ENCODE data around the gene NSG1.
"Not testable (repeated sequence)": the region's sequence is repeated elsewhere in the genome, so short reads cannot be mapped to it uniquely, and the experiment has no call there.

NSG1 gene

GRCh38 chr4:4386736-4387392, at the start of gene NSG1:
TSS of gene NSG1 (plus strand) at chr4:4387102. CDS start at chr4:4387630, 528 bp downstream.
- no peak for DNase-seq

- DNase-seq = no peak
Measured at GRCh38 chr4:4338210-4339001, 48.5 kb upstream of the NSG1 start.

- DNase-seq = no peak
Measured at GRCh38 chr4:4339504-4340085, 47.3 kb upstream of the NSG1 start.

GRCh38 chr4:4341861-4342650, 44.8 kb upstream of the NSG1 start:
- DNase-seq = no peak

GRCh38 chr4:4343038-4343437, 43.9 kb upstream of the NSG1 start:
- DNase-seq = no peak

- no peak for DNase-seq
Measured at GRCh38 chr4:4344915-4345527, 41.9 kb upstream of the NSG1 start.

GRCh38 chr4:4347585-4347984, 39.3 kb upstream of the NSG1 start:
- DNase-seq = no peak

GRCh38 chr4:4348585-4348984, 38.3 kb upstream of the NSG1 start:
- DNase-seq = not testable (repeated sequence)

- DNase-seq = no peak
Measured at GRCh38 chr4:4349867-4350266, 37.0 kb upstream of the NSG1 start.

- DNase-seq = no peak
Measured at GRCh38 chr4:4350909-4351308, 36.0 kb upstream of the NSG1 start.

- no peak for DNase-seq
Measured at GRCh38 chr4:4355302-4355701, 31.6 kb upstream of the NSG1 start.

GRCh38 chr4:4356106-4357041, 30.5 kb upstream of the NSG1 start:
- DNase-seq = no peak

GRCh38 chr4:4358093-4358854, 28.6 kb upstream of the NSG1 start:
- DNase-seq = no peak

GRCh38 chr4:4361883-4362282, 25.0 kb upstream of the NSG1 start:
- no peak for DNase-seq

- DNase-seq = no peak
Measured at GRCh38 chr4:4362991-4363697, 23.8 kb upstream of the NSG1 start.

- no peak for DNase-seq
Measured at GRCh38 chr4:4364061-4364460, 22.8 kb upstream of the NSG1 start.

- DNase-seq = no peak
Measured at GRCh38 chr4:4364486-4365208, 22.3 kb upstream of the NSG1 start.

GRCh38 chr4:4368809-4369580, 17.9 kb upstream of the NSG1 start:
- DNase-seq = no peak

Data from activated naive CD4-positive, alpha-beta T cell (primary cell).